Sigmoid colon (tissue), 7 donors: Measurements from ENCODE around the gene DSE. TPM values are rescaled to one million over a fixed set of nuclear protein-coding genes. Genes with fewer than 3 reads are reported as not detected.

Experiments
- DNase-seq: peaks from one replicate; pipeline ENCODE4 v3.0.0-alpha.2; 2019
- H3K27ac ChIP-seq, 4 donors: fragments of 200-600 bp; sonication (generic); one replicate each; pipeline ENCODE4 v1.5.1; 2016 to 2019; ENCODE audit warnings: mild to moderate bottlenecking in 1 of 4
- H3K27me3 ChIP-seq, 3 donors: fragments of 200-600 bp; sonication (generic); one replicate each; pipeline ENCODE4 v1.5.1; 2019; ENCODE audit warnings: mild to moderate bottlenecking in 1 of 3
- H3K36me3 ChIP-seq, 4 donors: fragments of 200-600 bp; sonication (generic); one replicate each; pipeline ENCODE4 v1.5.1; 2016 to 2019
- H3K4me1 ChIP-seq, 4 donors: fragments of 200-600 bp; sonication (generic); one replicate each; pipeline ENCODE4 v1.5.1; 2017 to 2019
- H3K4me3 ChIP-seq, 4 donors: fragments of 200-600 bp; sonication (generic); one replicate each; pipeline ENCODE4 v1.5.1; 2017 to 2019; ENCODE audit warnings: mild to moderate bottlenecking in 2 of 4, moderate library complexity in 1 of 4
- H3K9me3 ChIP-seq, 4 donors: fragments of 200-600 bp in 3 of 4; sonication (generic) in 3 of 4; one replicate each; pipeline versions ENCODE4 v1.5.1 to v1.6.1; 2013 to 2019
- CTCF ChIP-seq, 4 experiments: fragments of 450-650 bp in 3 of 4; fragments of 200-600 bp in 1 of 4; IDR thresholded peaks; one replicate each; pipeline ENCODE4 v1.5.1; 2016 to 2019; ENCODE audit warnings: antibody characterized with exemption in 4 of 4, mild to moderate bottlenecking in 3 of 4, moderate library complexity in 2 of 4
- EP300 ChIP-seq, 4 donors: sonication (generic); formaldehyde crosslinking; IDR thresholded peaks; one replicate each; pipeline ENCODE4 v1.6.1; 2017; ENCODE audit warnings: antibody characterized with exemption in 4 of 4
- POLR2A ChIP-seq, 2 donors: fragments of 450-650 bp; IDR thresholded peaks; one replicate each; pipeline ENCODE4 v1.6.1; 2016; ENCODE audit warnings: antibody characterized with exemption in 2 of 2, mild to moderate bottlenecking in 2 of 2, moderate library complexity in 2 of 2
- POLR2AphosphoS5 ChIP-seq, 4 donors: sonication (generic); formaldehyde crosslinking; IDR thresholded peaks; one replicate each; pipeline ENCODE4 v1.6.1; 2017; ENCODE audit warnings: antibody characterized with exemption in 4 of 4
- WGBS, 2 donors: extraction: QIAGEN DNeasy Blood & Tissue Kit; methylation state at CpG; one replicate each; pipeline ENCODE4 v1.1.7; 2013; 5-methylcytosine and 5-hydroxymethylcytosine counted together
- intact Hi-C: fragments of 100-400 bp; cut with DNase I; formaldehyde crosslinking; loops from one replicate; pipeline ENCODE4 v1.15.1; 2023
- polyA plus RNA-seq, 3 donors: library from polyadenylated mRNA; stranded (reverse); fragments of 200-250 nt; gene quantifications; one replicate each; pipeline ENCODE4 v1.2.3, GENCODE V29; 2013
- total RNA-seq, 4 donors: library from RNA; depleted of rRNA; stranded (reverse); fragments of >200 nt; gene quantifications; one replicate each; pipeline ENCODE4 v1.1.0, GENCODE V29; 2016
- donor health status: healthy with polysubstance abuse.
- donor health status: Bipolar disorder and iron deficiency.
- donor health status: healthy.

The DSE gene
- total and polyA plus RNA-seq, 7 donors, result 2.5 to 29.5 (median 17.9) TPM

GRCh38 chr6:116400328-116400727 lies 29.6 kb downstream of the DSE start:
- Histone ChIP-seq H3K27me3 (no peaks in the 10 kb centered on the region), H3K4me1 (peaks cover 0 to 15% (median 8%) of the 10 kb centered on the region in 4 donors), H3K36me3 (peaks cover 0 to 10% (median 0%) of the 10 kb centered on the region in 4 donors), H3K4me3 (no peak overlapping the region), H3K27ac (no peak overlapping the region), H3K9me3 (no peaks in the 10 kb centered on the region)
- intact Hi-C loops, result no loop called here
- WGBS, 2 donors, result 88 to 95% methylated on average over 1 of the region's 1 CpG
- TF ChIP-seq POLR2AphosphoS5 (IDR thresholded peaks at IDR 0.05) (peak in 1 of 4 donors; percentile 30), EP300 (IDR thresholded peaks at IDR 0.05) (no peak)
- DNase-seq, result no peak

- no peak for DNase-seq
- intact Hi-C loops, result no loop called here
- no peaks in the 10 kb centered on the region for H3K9me3 ChIP-seq
- 82 to 83% methylated on average over 2 of the region's 2 CpGs for WGBS, 2 donors
- peaks cover 0 to 22% (median 10%) of the 10 kb centered on the region in 4 donors for H3K4me1 ChIP-seq
- peaks cover 0 to 10% (median 0%) of the 10 kb centered on the region in 4 donors for H3K36me3 ChIP-seq
- TF ChIP-seq EP300 (IDR thresholded peaks at IDR 0.05) (no peak), POLR2A (IDR thresholded peaks at IDR 0.05) (no peak), CTCF (IDR thresholded peaks at IDR 0.05) (no peak), POLR2AphosphoS5 (IDR thresholded peaks at IDR 0.05) (no peak)
- no peak overlapping the region for H3K4me3 ChIP-seq
- H3K27me3 ChIP-seq, result no peaks in the 10 kb centered on the region
- no peak overlapping the region for H3K27ac ChIP-seq
These were observed 31.6 kb downstream of the DSE start for GRCh38 chr6:116402108-116402937.

GRCh38 chr6:116403205-116403604 lies 32.5 kb downstream of the DSE start:
- WGBS, 2 donors, result 55 to 96% methylated on average over 1 of the region's 1 CpG

GRCh38 chr6:116404696-116405095 lies 33.9 kb downstream of the DSE start:
- no peak for DNase-seq
- intact Hi-C loops, result no loop called here
- WGBS, 2 donors, result 79 to 81% methylated on average over 3 of the region's 3 CpGs
- Histone ChIP-seq H3K4me1 (peaks cover 0 to 13% (median 5%) of the 10 kb centered on the region in 4 donors), H3K9me3 (no peaks in the 10 kb centered on the region), H3K36me3 (peaks cover 0 to 6% (median 0%) of the 10 kb centered on the region in 4 donors), H3K4me3 (peak overlapping the region in 1 of 4 donors; percentile 11), H3K27me3 (no peaks in the 10 kb centered on the region), H3K27ac (peak overlapping the region; percentile 39 to 58 (median 50))
- TF ChIP-seq CTCF (IDR thresholded peaks at IDR 0.05), result no peak
- no peak for TF ChIP-seq EP300 (IDR thresholded peaks at IDR 0.05)
- no peak for TF ChIP-seq POLR2AphosphoS5 (IDR thresholded peaks at IDR 0.05)
- TF ChIP-seq POLR2A (IDR thresholded peaks at IDR 0.05), result no peak

More at GRCh38 chr6:116403205-116403604, 32.5 kb downstream of the DSE start:
- Histone ChIP-seq H3K36me3 (peaks cover 0 to 10% (median 0%) of the 10 kb centered on the region in 4 donors), H3K9me3 (no peaks in the 10 kb centered on the region), H3K4me1 (peaks cover 0 to 16% (median 7%) of the 10 kb centered on the region in 4 donors), H3K4me3 (no peak overlapping the region), H3K27ac (no peak overlapping the region), H3K27me3 (no peaks in the 10 kb centered on the region)
- intact Hi-C loops, result no loop called here
- no peak for DNase-seq
- TF ChIP-seq CTCF (IDR thresholded peaks at IDR 0.05) (no peak), POLR2AphosphoS5 (IDR thresholded peaks at IDR 0.05) (no peak), POLR2A (IDR thresholded peaks at IDR 0.05) (no peak), EP300 (IDR thresholded peaks at IDR 0.05) (no peak)

- Histone ChIP-seq H3K27ac (peak overlapping the region; percentile 39 to 58 (median 50)), H3K4me3 (peak overlapping the region in 1 of 4 donors; percentile 11), H3K4me1 (peaks cover 0 to 13% (median 5%) of the 10 kb centered on the region in 4 donors), H3K27me3 (no peaks in the 10 kb centered on the region), H3K36me3 (peaks cover 0 to 2% (median 0%) of the 10 kb centered on the region in 4 donors), H3K9me3 (no peaks in the 10 kb centered on the region)
- WGBS, 2 donors, result 46 to 69% methylated on average over 5 of the region's 5 CpGs
- DNase-seq, result no peak
- TF ChIP-seq POLR2AphosphoS5 (IDR thresholded peaks at IDR 0.05) (no peak), CTCF (IDR thresholded peaks at IDR 0.05) (no peak), POLR2A (IDR thresholded peaks at IDR 0.05) (no peak), EP300 (IDR thresholded peaks at IDR 0.05) (no peak)
- intact Hi-C loops, result no loop called here
These were observed 34.4 kb downstream of the DSE start for GRCh38 chr6:116405138-116405537.
